GM12892 (cell line): ENCODE data around the gene PIK3R6.

Experiments
- POLR2A ChIP-seq: IDR thresholded peaks from 2 replicates; pipeline ENCODE4 v1.6.1; 2011; ENCODE audit warnings: low read depth, low read length, control low read depth
- TAF1 ChIP-seq: IDR thresholded peaks from 2 replicates; pipeline ENCODE4 v1.6.1; 2011; ENCODE audit warnings: low read depth, mild to moderate bottlenecking, control low read depth, low read length, borderline replicate concordance

GRCh38 chr17:8836821-8837562 lies 30.5 kb downstream of the PIK3R6 start:
- peak; percentile 37; the same call in 1 of the 2 replicates for TF ChIP-seq POLR2A
- no peak for TF ChIP-seq TAF1
